ENCODE data around the gene TRIM24.

GRCh38 chr7:138556771-138557484 is 96.9 kb downstream of the TRIM24 start:
- TF ChIP-seq CTCF (IDR thresholded peaks at IDR 0.05) (no peak), POLR2A (IDR thresholded peaks at IDR 0.05) (no peak)

Data from testis (tissue), 2 donors.